K562 (cell line): Measurements from ENCODE around the gene MAP3K7. TPM values are rescaled to one million over a fixed set of nuclear protein-coding genes. Genes with fewer than 3 reads are reported as not detected.

ENCODE experiments used
- ATAC-seq: fragments of 200-7000 bp; cut with Tn5 transposase; 3 replicates; pipeline ENCODE4 v1.9.1; 2020; ENCODE audit warnings: moderate library complexity
- BruUV-seq: library from RNA; stranded (reverse); fragments of 400-500 nt; replicated peaks from 2 replicates; lab custom pipeline; 2021; lab: Mats Ljungman, UMichigan
- CTCF ChIA-PET: fragments of 300-600 bp; formaldehyde crosslinking; extraction: SDS; loops from one replicate; lab custom pipeline; 2021; ENCODE audit warnings: low intra/inter-chr PET ratio; lab: Yijun Ruan, JAX
- POLR2A ChIA-PET: fragments of 300-600, 350-650 bp; sonication (Branson Sonifier 250); formaldehyde crosslinking; extraction: SDS; loops from one replicate; lab custom pipeline; 2021; ENCODE audit warnings: antibody characterized with exemption, inconsistent platforms; lab: Yijun Ruan, JAX
- DNase-seq, 4 experiments: peaks; one replicate each; pipeline versions ENCODE4 v3.0.0 to v3.0.0-alpha.2; 2011 to 2018; ENCODE audit warnings: low spot score in 3 of 4, mixed read lengths in 3 of 4; ENCODE audit errors: extremely low read depth in 1 of 4
- FAIRE-seq: peaks from 2 replicates; lab custom pipeline; 2011; peaks lifted over from hg19 to GRCh38; lab: Jason Lieb, UNC
- H2AFZ ChIP-seq: 2 replicates; pipeline ENCODE4 v1.6.0; 2011; ENCODE audit warnings: low read depth, low read length, control low read depth, inconsistent platforms
- H3K27ac ChIP-seq: fragments of 200-600 bp; 3 replicates; pipeline ENCODE4 v1.8.0; 2011; ENCODE audit warnings: low read depth, mild to moderate bottlenecking, control low read depth, inconsistent platforms, low read length, moderate library complexity, mixed read lengths; ENCODE audit errors: extremely low read depth
- H3K27me3 ChIP-seq, 2 experiments: fragments of 300-600 bp in 1 of 2; 2 replicates in 1 of 2; 3 replicates in 1 of 2; pipeline versions ENCODE4 v1.6.0 to v1.8.0; 2011; ENCODE audit warnings: inconsistent platforms in 2 of 2, low read length in 2 of 2, mild to moderate bottlenecking in 1 of 2, mixed read lengths in 1 of 2, moderate library complexity in 1 of 2; ENCODE audit not compliant: control insufficient read depth in 2 of 2, insufficient read depth in 2 of 2
- H3K36me3 ChIP-seq: fragments of 300-600 bp; 3 replicates; pipeline ENCODE4 v1.8.0; 2011; ENCODE audit warnings: mild to moderate bottlenecking, low read length, inconsistent platforms; ENCODE audit not compliant: control insufficient read depth, insufficient read depth
- H3K4me1 ChIP-seq, 2 experiments: fragments of 200-600 bp in 1 of 2; replicated peaks in 1 of 2; 2 replicates in 1 of 2; 3 replicates in 1 of 2; pipeline versions ENCODE4 v1.5.1 to v1.8.0; 2011; ENCODE audit warnings: inconsistent platforms in 2 of 2, low read length in 2 of 2, mild to moderate bottlenecking in 1 of 2, mixed read lengths in 1 of 2, moderate library complexity in 1 of 2; ENCODE audit not compliant: control insufficient read depth in 2 of 2, insufficient read depth in 2 of 2
- H3K4me2 ChIP-seq: 2 replicates; pipeline ENCODE4 v1.6.1; 2011; ENCODE audit warnings: low read length, control low read depth, inconsistent platforms, mixed read lengths; ENCODE audit not compliant: insufficient read depth
- H3K4me3 ChIP-seq: fragments of 200-600 bp; sonication (generic), shearing (Covaris generic); 2 replicates; pipeline ENCODE4 v1.5.1; 2016; ENCODE audit warnings: control low read depth, inconsistent platforms
- H3K79me2 ChIP-seq: fragments of 200-600 bp; 3 replicates; pipeline ENCODE4 v1.8.0; 2011; ENCODE audit warnings: low read length, inconsistent platforms; ENCODE audit not compliant: control insufficient read depth, insufficient read depth
- H3K9ac ChIP-seq, 2 experiments: 2 replicates each; pipeline versions ENCODE4 v1.6.0 to v1.6.1; 2011; ENCODE audit warnings: low read depth in 2 of 2, low read length in 2 of 2, control low read depth in 1 of 2, inconsistent platforms in 1 of 2, mild to moderate bottlenecking in 1 of 2, mixed read lengths in 1 of 2; ENCODE audit not compliant: insufficient read depth in 1 of 2
- H3K9me1 ChIP-seq: one replicate; pipeline ENCODE4 v1.6.0; 2011; ENCODE audit warnings: inconsistent platforms, mild to moderate bottlenecking, low read length, moderate library complexity; ENCODE audit not compliant: control insufficient read depth, insufficient read depth
- H3K9me3 ChIP-seq: replicated peaks from 2 replicates; pipeline ENCODE4 v1.5.1; 2011; ENCODE audit warnings: low read depth, low read length, inconsistent platforms; ENCODE audit not compliant: control insufficient read depth, insufficient read depth
- H4K20me1 ChIP-seq: replicated peaks from 2 replicates; pipeline ENCODE4 v1.6.1; 2011; ENCODE audit warnings: low read length, inconsistent platforms, mixed read lengths; ENCODE audit not compliant: control insufficient read depth, insufficient read depth
- CBFA2T2 ChIP-seq: fragments of 450-650 bp; conservative IDR thresholded peaks from 2 replicates; pipeline ENCODE4 v1.6.1; 2017; ENCODE audit warnings: mild to moderate bottlenecking
- ELF2 ChIP-seq: fragments of 250-450 bp; sonication (Bioruptor Pico); IDR thresholded peaks from 2 replicates; pipeline ENCODE4 v1.5.0; 2021; ENCODE audit warnings: mild to moderate bottlenecking
- GTF2E2 ChIP-seq: fragments of 200-800 bp; sonication (Bioruptor generic); IDR thresholded peaks from 2 replicates; pipeline ENCODE4 v1.6.1; 2016; ENCODE audit warnings: missing genetic modification characterization, missing compliant biosample characterization
- JUND ChIP-seq, 2 experiments: IDR thresholded peaks; 2 replicates in 1 of 2; 3 replicates in 1 of 2; pipeline ENCODE4 v1.6.1; 2011; ENCODE audit warnings: borderline replicate concordance in 2 of 2, low read depth in 2 of 2, low read length in 2 of 2, improper control_type of control experiment in 1 of 2, missing biosample characterization in 1 of 2, missing genetic modification characterization in 1 of 2, missing genetic modification reagents in 1 of 2
- NCOA6 ChIP-seq: fragments of 450-650 bp; IDR thresholded peaks from 2 replicates; pipeline ENCODE4 v1.6.1; 2017; ENCODE audit warnings: mild to moderate bottlenecking
- NFXL1 ChIP-seq: fragments of 450-650 bp; formaldehyde crosslinking; IDR thresholded peaks from 2 replicates; pipeline ENCODE4 v1.4.0; 2021; ENCODE audit warnings: mild to moderate bottlenecking
- NR2C1 ChIP-seq, 2 experiments: fragments of 450-650 bp; IDR thresholded peaks; 2 replicates each; pipeline ENCODE4 v1.6.1; 2017; ENCODE audit warnings: mild to moderate bottlenecking in 2 of 2, antibody characterized with exemption in 1 of 2, inconsistent platforms in 1 of 2, missing compliant biosample characterization in 1 of 2, missing genetic modification characterization in 1 of 2
- SAFB ChIP-seq: fragments of 200-400 bp; formaldehyde crosslinking; IDR thresholded peaks from 2 replicates; pipeline ENCODE4 v1.6.1; 2017; ENCODE audit warnings: low read depth, low read length, borderline replicate concordance
- SP2 ChIP-seq: IDR thresholded peaks from 2 replicates; pipeline ENCODE4 v1.6.1; 2011; ENCODE audit warnings: mild to moderate bottlenecking, low read depth, low read length, moderate library complexity; ENCODE audit not compliant: poor library complexity, severe bottlenecking; ENCODE audit errors: extremely low read depth
- WGBS: fragments of 100-300 bp; shearing (Covaris generic); methylation state at CpG from one replicate; pipeline ENCODE4 v1.1.6; 2016; ENCODE audit warnings: low coverage, mixed read lengths; ENCODE audit not compliant: insufficient coverage; ENCODE audit errors: missing lambda C conversion rate; 5-methylcytosine and 5-hydroxymethylcytosine counted together
- in situ Hi-C: fragments of 300-500 bp; cut with MboI; formaldehyde crosslinking; loops from 4 replicates; pipeline ENCODE4 v1.15.0; 2018; ENCODE audit warnings: inconsistent platforms, mixed read lengths
- intact Hi-C: fragments of 100-400 bp; cut with micrococcal nuclease; formaldehyde crosslinking; loops from 2 replicates; pipeline ENCODE4 v1.14.2; 2022
- polyA plus RNA-seq, 8 experiments: library from polyadenylated mRNA; depleted of rRNA in 4 of 8; stranded (reverse) in 5 of 8; unstranded in 3 of 8; fragments of >200 nt; fragmentation: Nextera tagmentation in 2 of 8; fragmentation: Illumina TruSeq in 1 of 8; extraction: Ambion mirVana in 2 of 8; extraction: Trizol in 1 of 8; gene quantifications; 2 replicates each; pipeline versions ENCODE4 v1.2.1 to v1.2.3, GENCODE V29; 2011 to 2014; ENCODE audit warnings: inconsistent platforms in 1 of 8, missing spikeins in 1 of 8
- total RNA-seq, 7 experiments: library from RNA; depleted of rRNA in 6 of 7; stranded (reverse); fragments of >200 nt in 6 of 7; fragmentation: Illumina TruSeq in 2 of 7; extraction: Trizol in 2 of 7; gene quantifications; 2 replicates each; pipeline versions ENCODE4 v1.2.1 to v1.2.3, GENCODE V29; 2011 to 2021; ENCODE audit warnings: low replicate concordance in 1 of 7
- TF ChIP-seq, protein P1 (sequence below): fragments of 250-450 bp; sonication (Bioruptor Pico); IDR thresholded peaks from 2 replicates; pipeline ENCODE4 v1.5.0; 2020; ENCODE audit warnings: mild to moderate bottlenecking
- TF ChIP-seq, protein P2 (sequence below): sonication (generic); formaldehyde crosslinking; IDR thresholded peaks from 2 replicates; pipeline ENCODE4 v1.8.0; 2022; ENCODE audit warnings: missing genetic modification reagents, mild to moderate bottlenecking, borderline replicate concordance
- TF ChIP-seq, protein P3 (sequence below), 2 experiments: IDR thresholded peaks; 2 replicates each; pipeline ENCODE4 v1.6.1; 2011; ENCODE audit warnings: borderline replicate concordance in 1 of 2, control low read depth in 1 of 2, low read depth in 1 of 2, low read length in 1 of 2, mild to moderate bottlenecking in 1 of 2, mixed read lengths in 1 of 2, moderate library complexity in 1 of 2; ENCODE audit not compliant: insufficient read depth in 1 of 2, insufficient read length in 1 of 2, poor library complexity in 1 of 2, severe bottlenecking in 1 of 2; ENCODE audit errors: extremely low read depth in 1 of 2

The MAP3K7 gene
- total and polyA plus RNA-seq, 9 of the 15 experiments (the other 6 are each of a cell fraction or from before 2014, with no cell fraction given) = 13.4 to 60.9 (median 34.8) TPM

DNA sequence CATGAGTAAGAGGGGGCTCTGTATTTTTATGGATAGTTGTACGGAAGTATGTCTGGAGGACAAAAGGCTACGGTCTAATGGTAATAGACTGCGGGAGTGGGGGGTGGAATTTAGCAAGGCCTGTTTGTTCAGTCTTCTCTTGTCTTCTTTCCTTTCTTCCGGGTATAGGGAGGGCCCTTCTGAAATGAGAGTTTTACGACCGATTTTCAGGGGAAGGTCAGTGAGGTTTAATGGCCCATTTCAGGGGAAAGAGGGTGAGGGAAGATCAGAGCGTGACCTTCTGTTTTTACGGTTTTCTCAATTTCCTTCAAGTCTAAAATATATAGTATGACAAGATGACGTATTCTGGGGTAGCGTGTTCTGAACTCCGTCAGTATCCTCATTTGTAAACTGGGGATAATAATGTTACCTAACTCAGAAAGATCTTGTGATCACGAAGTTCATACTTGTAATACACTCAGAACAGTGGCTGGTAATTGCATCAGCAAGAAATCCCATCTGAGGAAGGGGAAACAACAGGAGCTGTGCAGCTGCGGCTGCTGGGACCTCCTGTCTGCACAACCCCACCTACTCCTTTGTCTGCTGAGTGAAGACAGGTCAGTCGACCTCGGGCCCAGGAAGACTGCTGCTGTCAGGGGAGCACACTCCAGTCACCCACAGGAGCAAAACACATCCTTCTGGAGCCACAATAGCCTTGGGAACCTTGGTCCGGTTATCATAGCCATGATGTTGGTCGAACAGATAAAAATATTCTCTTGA, 90.4 kb downstream of the MAP3K7 start:
- peaks cover 0 to 3% of the 10 kb centered on the region in 2 experiments; a peak in 2 of 5 replicates for H3K4me1 ChIP-seq
- no peak overlapping the region for H3K27ac ChIP-seq
- no peak overlapping the region for H3K4me3 ChIP-seq
- no peaks in the 10 kb centered on the region for H3K27me3 ChIP-seq
- ATAC-seq (no peak), FAIRE-seq (no peak), DNase-seq (no peak)
- no TSS peak for BruUV-seq
- H3K9ac ChIP-seq = no peak overlapping the region
- CTCF ChIA-PET = interaction anchor here (0.6 kb wide), 1 partner anchor 77 kb away, joined by 4 read pairs; no protein-coding TSS in a partner anchor
- intact Hi-C loops = loop anchor here (2.0 to 5.0 kb wide), 2 partner anchors 76 to 366 kb away; no protein-coding TSS in a partner anchor
- no peaks in the 10 kb centered on the region for H4K20me1 ChIP-seq
- TF ChIP-seq GTF2E2 (tag) (no peak), SP2 (no peak), NR2C1 (IDR thresholded peaks at IDR 0.05) (no peak), NR2C1 (tag; IDR thresholded peaks at IDR 0.05) (no peak), SAFB (no peak), JUND (IDR thresholded peaks at IDR 0.05; ENCODE audit: borderline replicate concordance, low read depth, low read length) (no peak), JUND (tag; IDR thresholded peaks at IDR 0.05; ENCODE audit: borderline replicate concordance, low read depth, low read length) (no peak), NCOA6 (no peak), CBFA2T2 (no peak), ELF2 (CRISPR knock-in tag) (no peak), NFXL1 (CRISPR knock-in tag) (no peak)
- TF ChIP-seq, protein P1, sequence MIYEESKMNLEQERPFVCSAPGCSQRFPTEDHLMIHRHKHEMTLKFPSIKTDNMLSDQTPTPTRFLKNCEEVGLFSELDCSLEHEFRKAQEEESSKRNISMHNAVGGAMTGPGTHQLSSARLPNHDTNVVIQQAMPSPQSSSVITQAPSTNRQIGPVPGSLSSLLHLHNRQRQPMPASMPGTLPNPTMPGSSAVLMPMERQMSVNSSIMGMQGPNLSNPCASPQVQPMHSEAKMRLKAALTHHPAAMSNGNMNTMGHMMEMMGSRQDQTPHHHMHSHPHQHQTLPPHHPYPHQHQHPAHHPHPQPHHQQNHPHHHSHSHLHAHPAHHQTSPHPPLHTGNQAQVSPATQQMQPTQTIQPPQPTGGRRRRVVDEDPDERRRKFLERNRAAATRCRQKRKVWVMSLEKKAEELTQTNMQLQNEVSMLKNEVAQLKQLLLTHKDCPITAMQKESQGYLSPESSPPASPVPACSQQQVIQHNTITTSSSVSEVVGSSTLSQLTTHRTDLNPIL (CRISPR knock-in tag) = no peak
- TF ChIP-seq, protein P2, sequence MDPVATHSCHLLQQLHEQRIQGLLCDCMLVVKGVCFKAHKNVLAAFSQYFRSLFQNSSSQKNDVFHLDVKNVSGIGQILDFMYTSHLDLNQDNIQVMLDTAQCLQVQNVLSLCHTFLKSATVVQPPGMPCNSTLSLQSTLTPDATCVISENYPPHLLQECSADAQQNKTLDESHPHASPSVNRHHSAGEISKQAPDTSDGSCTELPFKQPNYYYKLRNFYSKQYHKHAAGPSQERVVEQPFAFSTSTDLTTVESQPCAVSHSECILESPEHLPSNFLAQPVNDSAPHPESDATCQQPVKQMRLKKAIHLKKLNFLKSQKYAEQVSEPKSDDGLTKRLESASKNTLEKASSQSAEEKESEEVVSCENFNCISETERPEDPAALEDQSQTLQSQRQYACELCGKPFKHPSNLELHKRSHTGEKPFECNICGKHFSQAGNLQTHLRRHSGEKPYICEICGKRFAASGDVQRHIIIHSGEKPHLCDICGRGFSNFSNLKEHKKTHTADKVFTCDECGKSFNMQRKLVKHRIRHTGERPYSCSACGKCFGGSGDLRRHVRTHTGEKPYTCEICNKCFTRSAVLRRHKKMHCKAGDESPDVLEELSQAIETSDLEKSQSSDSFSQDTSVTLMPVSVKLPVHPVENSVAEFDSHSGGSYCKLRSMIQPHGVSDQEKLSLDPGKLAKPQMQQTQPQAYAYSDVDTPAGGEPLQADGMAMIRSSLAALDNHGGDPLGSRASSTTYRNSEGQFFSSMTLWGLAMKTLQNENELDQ (CRISPR knock-in tag) = no peak
- TF ChIP-seq, protein P3, sequence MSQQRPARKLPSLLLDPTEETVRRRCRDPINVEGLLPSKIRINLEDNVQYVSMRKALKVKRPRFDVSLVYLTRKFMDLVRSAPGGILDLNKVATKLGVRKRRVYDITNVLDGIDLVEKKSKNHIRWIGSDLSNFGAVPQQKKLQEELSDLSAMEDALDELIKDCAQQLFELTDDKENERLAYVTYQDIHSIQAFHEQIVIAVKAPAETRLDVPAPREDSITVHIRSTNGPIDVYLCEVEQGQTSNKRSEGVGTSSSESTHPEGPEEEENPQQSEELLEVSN (IDR thresholded peaks at IDR 0.05; ENCODE audit: borderline replicate concordance in 1 of 2, extremely low read depth in 1 of 2, insufficient read depth in 1 of 2, insufficient read length in 1 of 2, low read depth in 1 of 2, low read length in 1 of 2, poor library complexity in 1 of 2, severe bottlenecking in 1 of 2) = no peak
- WGBS = 44% methylated on average over 17 of the region's 17 CpGs
- H3K79me2 ChIP-seq = no peaks in the 10 kb centered on the region
- H3K36me3 ChIP-seq = no peaks in the 10 kb centered on the region
- H3K9me1 ChIP-seq = no peaks in the 10 kb centered on the region
- no peak overlapping the region for H3K4me2 ChIP-seq
- no peak overlapping the region for H2AFZ ChIP-seq
- in situ Hi-C loops = no loop called here
- H3K9me3 ChIP-seq = no peaks in the 10 kb centered on the region
- POLR2A ChIA-PET = interaction anchor here (1.2 kb wide), 1 partner anchor 10 kb away, joined by 3 read pairs; no protein-coding TSS in a partner anchor
